ENCODE measurements around the gene AFF3. TPM values are rescaled to one million over a fixed set of nuclear protein-coding genes. Genes with fewer than 3 reads are reported as not detected.
A peak's percentile ranks its signal among the peaks of the same experiment; 100 is the strongest.

AFF3 gene
- total RNA-seq, 1 donor from 2014 or later: 20.9 TPM

- peaks cover 74% of the 10 kb centered on the region for H3K4me1 Mint-ChIP-seq
- no peaks in the 10 kb centered on the region for H3K36me3 Mint-ChIP-seq (ENCODE audit: low read depth)
- H3K27ac Mint-ChIP-seq (ENCODE audit: unreplicated experiment): no peak overlapping the region
- TF ChIP-seq, protein P1, sequence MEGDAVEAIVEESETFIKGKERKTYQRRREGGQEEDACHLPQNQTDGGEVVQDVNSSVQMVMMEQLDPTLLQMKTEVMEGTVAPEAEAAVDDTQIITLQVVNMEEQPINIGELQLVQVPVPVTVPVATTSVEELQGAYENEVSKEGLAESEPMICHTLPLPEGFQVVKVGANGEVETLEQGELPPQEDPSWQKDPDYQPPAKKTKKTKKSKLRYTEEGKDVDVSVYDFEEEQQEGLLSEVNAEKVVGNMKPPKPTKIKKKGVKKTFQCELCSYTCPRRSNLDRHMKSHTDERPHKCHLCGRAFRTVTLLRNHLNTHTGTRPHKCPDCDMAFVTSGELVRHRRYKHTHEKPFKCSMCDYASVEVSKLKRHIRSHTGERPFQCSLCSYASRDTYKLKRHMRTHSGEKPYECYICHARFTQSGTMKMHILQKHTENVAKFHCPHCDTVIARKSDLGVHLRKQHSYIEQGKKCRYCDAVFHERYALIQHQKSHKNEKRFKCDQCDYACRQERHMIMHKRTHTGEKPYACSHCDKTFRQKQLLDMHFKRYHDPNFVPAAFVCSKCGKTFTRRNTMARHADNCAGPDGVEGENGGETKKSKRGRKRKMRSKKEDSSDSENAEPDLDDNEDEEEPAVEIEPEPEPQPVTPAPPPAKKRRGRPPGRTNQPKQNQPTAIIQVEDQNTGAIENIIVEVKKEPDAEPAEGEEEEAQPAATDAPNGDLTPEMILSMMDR (conservative IDR thresholded peaks at IDR 0.05): no peak
- no peaks in the 10 kb centered on the region for H3K9me3 Mint-ChIP-seq
- H3K27me3 Mint-ChIP-seq (ENCODE audit: low read depth): no peaks in the 10 kb centered on the region
- H3K4me3 Mint-ChIP-seq: no peak overlapping the region
- no peak for DNase-seq (ENCODE audit: low read depth, low spot score)
Observed at GRCh38 chr2:99877963-99878362, 264.4 kb downstream of the AFF3 start.

DNA sequence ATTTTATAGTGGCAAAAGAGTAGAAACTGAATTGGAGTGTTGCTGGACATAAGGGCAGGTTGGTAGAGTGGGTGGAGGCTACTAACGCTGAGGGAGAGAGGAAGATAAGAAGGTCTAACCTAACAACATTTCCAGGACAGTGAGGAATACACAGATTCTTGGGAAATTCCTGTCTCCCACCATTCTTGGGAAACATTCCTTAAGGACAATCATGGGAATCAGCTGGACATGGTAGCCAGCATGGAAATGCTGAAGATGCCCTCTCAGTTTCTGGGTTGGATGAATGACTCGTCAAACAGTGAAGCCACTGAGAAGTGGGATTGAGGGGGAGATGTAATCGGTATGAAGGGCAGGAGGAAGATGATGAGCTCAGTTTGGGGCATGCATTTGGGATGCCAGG lies 265.4 kb downstream of the AFF3 start:
- TF ChIP-seq, protein P1 (conservative IDR thresholded peaks at IDR 0.05): no peak
- no peak for DNase-seq (ENCODE audit: low read depth, low spot score)
- Mint-ChIP-seq H3K36me3 (ENCODE audit: low read depth) (no peaks in the 10 kb centered on the region), H3K9me3 (no peaks in the 10 kb centered on the region), H3K27me3 (ENCODE audit: low read depth) (no peaks in the 10 kb centered on the region), H3K27ac (ENCODE audit: unreplicated experiment) (no peak overlapping the region), H3K4me1 (peaks cover 63% of the 10 kb centered on the region), H3K4me3 (no peak overlapping the region)

DNA sequence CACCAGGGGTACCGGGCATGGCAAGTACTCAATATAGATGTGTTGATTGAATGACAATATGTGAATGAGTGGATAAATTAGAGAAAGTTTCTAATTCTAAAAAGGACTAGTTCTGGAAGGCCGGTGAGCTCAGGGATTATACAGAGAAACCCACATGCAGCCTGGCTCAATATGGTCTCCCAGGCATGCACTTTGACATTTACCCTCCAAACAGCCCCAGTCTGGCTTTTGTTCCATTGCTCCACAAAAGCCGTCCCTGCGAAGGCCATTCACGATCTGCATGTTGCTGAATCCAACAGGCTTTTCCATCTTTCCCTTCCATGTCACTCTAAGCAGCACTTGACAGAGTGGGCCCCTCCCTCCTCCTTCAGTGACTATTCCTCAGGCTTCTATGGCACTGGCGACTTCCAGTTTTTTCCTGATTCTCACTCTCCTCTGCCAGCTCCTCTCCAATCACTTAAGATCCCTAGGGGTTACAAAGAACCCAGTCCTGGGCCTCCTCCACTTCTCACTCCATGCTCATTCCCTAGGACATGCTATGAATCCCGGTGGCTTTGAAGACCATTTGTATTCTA lies 266.7 kb downstream of the AFF3 start:
- Mint-ChIP-seq H3K9me3 (no peaks in the 10 kb centered on the region), H3K27me3 (ENCODE audit: low read depth) (no peaks in the 10 kb centered on the region), H3K4me3 (no peak overlapping the region), H3K36me3 (ENCODE audit: low read depth) (no peaks in the 10 kb centered on the region), H3K4me1 (peaks cover 51% of the 10 kb centered on the region), H3K27ac (ENCODE audit: unreplicated experiment) (no peak overlapping the region)
- TF ChIP-seq, protein P1 (conservative IDR thresholded peaks at IDR 0.05): no peak
- no peak for DNase-seq (ENCODE audit: low read depth, low spot score)

- TF ChIP-seq, protein P1 (conservative IDR thresholded peaks at IDR 0.05): no peak
- Mint-ChIP-seq H3K9me3 (no peaks in the 10 kb centered on the region), H3K4me3 (no peak overlapping the region), H3K4me1 (peaks cover 30% of the 10 kb centered on the region), H3K27ac (ENCODE audit: unreplicated experiment) (no peak overlapping the region), H3K27me3 (ENCODE audit: low read depth) (no peaks in the 10 kb centered on the region), H3K36me3 (ENCODE audit: low read depth) (no peaks in the 10 kb centered on the region)
- DNase-seq (ENCODE audit: low read depth, low spot score): no peak
Observed at GRCh38 chr2:99868260-99868659, 274.1 kb downstream of the AFF3 start.

- no peaks in the 10 kb centered on the region for H3K27me3 Mint-ChIP-seq (ENCODE audit: low read depth)
- H3K4me3 Mint-ChIP-seq: no peak overlapping the region
- no peak for DNase-seq (ENCODE audit: low read depth, low spot score)
- peak overlapping the region; percentile 30 for H3K27ac Mint-ChIP-seq (ENCODE audit: unreplicated experiment)
- no peaks in the 10 kb centered on the region for H3K36me3 Mint-ChIP-seq (ENCODE audit: low read depth)
- TF ChIP-seq, protein P1 (conservative IDR thresholded peaks at IDR 0.05): no peak
- H3K9me3 Mint-ChIP-seq: no peaks in the 10 kb centered on the region
- H3K4me1 Mint-ChIP-seq: peaks cover 30% of the 10 kb centered on the region
Observed at GRCh38 chr2:99867770-99868169, 274.6 kb downstream of the AFF3 start.
